DMS114 treated with DMSO at 0.1 percent for 48 hours (cell line): ENCODE measurements around the gene CACTIN.
A peak's percentile ranks its signal among the peaks of the same experiment; 100 is the strongest.

Experiments used
- DNase-seq: peaks from one replicate; lab custom pipeline; 2025; ENCODE audit not compliant: unreplicated experiment; lab: John Stamatoyannopoulos, UW

CACTIN gene

GRCh38 chr19:3610745-3611717 is 15.6 kb downstream of the CACTIN start:
- no peak for DNase-seq

- DNase-seq, result no peak
Observed at GRCh38 chr19:3609779-3610719, 16.5 kb downstream of the CACTIN start.

- DNase-seq, result no peak
Observed at GRCh38 chr19:3608750-3609322, 17.8 kb downstream of the CACTIN start.

GRCh38 chr19:3608079-3608641 is 18.4 kb downstream of the CACTIN start:
- no peak for DNase-seq

- DNase-seq, result peak; percentile 23
Observed at GRCh38 chr19:3607303-3608078, 19.1 kb downstream of the CACTIN start.

- peak; percentile 39 for DNase-seq
Observed at GRCh38 chr19:3606690-3607289, 19.8 kb downstream of the CACTIN start, which contains the start of gene TBXA2R. Gene TBXA2R (minus strand): TSS chr19:3606875. CDS start chr19:3600634, 6,241 bp downstream.

GRCh38 chr19:3606174-3606689 is 20.4 kb downstream of the CACTIN start:
- DNase-seq, result no peak

GRCh38 chr19:3605770-3606169 is 20.8 kb downstream of the CACTIN start:
- DNase-seq, result no peak

GRCh38 chr19:3605361-3605760 is 21.2 kb downstream of the CACTIN start:
- no peak for DNase-seq

- no peak for DNase-seq
Observed at GRCh38 chr19:3604987-3605343, 21.6 kb downstream of the CACTIN start.

- no peak for DNase-seq
Observed at GRCh38 chr19:3604227-3604986, 22.2 kb downstream of the CACTIN start.

GRCh38 chr19:3603121-3603811 is 23.3 kb downstream of the CACTIN start:
- DNase-seq, result no peak

GRCh38 chr19:3601021-3601420 is 25.6 kb downstream of the CACTIN start:
- DNase-seq, result no peak

GRCh38 chr19:3599776-3600187 is 26.8 kb downstream of the CACTIN start:
- DNase-seq, result no peak

- no peak for DNase-seq
Observed at GRCh38 chr19:3595521-3596061, 31.0 kb downstream of the CACTIN start.

- no peak for DNase-seq
Observed at GRCh38 chr19:3593156-3593555, 33.4 kb downstream of the CACTIN start.

- DNase-seq, result no peak
Observed at GRCh38 chr19:3591876-3592613, 34.5 kb downstream of the CACTIN start.
